ENCODE measurements around the gene IQSEC1. TPM values are rescaled to one million over a fixed set of nuclear protein-coding genes. Genes with fewer than 3 reads are reported as not detected.

IQSEC1 gene
- total RNA-seq, 1 experiment from 2014 or later: 13.0 TPM

DNA sequence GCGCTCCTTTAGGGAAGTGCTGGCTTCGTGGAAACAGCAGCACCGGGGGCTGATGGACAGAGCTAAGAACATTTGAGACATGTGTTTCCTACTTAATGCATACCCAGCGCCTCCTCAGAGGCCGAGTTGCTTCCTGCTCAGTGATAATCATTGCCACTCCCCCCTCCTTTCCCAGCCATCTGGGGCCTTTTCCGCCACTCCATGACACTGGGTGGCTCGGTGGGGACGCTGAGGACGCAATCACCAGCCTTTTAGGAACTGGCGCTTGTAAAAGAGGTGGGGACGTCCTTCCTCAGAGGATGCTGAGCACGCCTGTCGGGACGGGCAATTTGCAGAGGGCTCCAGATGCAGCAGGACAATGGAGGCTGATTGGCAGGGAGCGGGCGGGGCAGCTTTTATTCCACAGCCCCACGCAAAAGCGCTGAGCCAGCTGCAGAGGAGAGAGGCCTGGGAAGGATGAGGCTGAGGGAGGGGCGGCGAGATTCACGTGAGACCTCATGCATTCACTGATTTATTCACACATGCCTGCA, 22.2 kb upstream of the IQSEC1 start:
- no peak for DNase-seq (ENCODE audit: low spot score)
- Histone ChIP-seq H3K4me1 (ENCODE audit: insufficient read depth, low read length, poor library complexity, severe bottlenecking) (no peaks in the 10 kb centered on the region), H3K9me3 (ENCODE audit: low read depth, low read length, poor library complexity, severe bottlenecking) (no peaks in the 10 kb centered on the region), H3K27ac (ENCODE audit: low read depth, low read length, poor library complexity, severe bottlenecking) (no peak overlapping the region), H3K4me3 (ENCODE audit: low read depth, low read length, poor library complexity, severe bottlenecking) (no peak overlapping the region), H3K27me3 (replicated peaks; ENCODE audit: insufficient read depth, low read depth, low read length, poor library complexity) (no peaks in the 10 kb centered on the region), H3K36me3 (ENCODE audit: insufficient read depth, low read length, poor library complexity, severe bottlenecking) (no peaks in the 10 kb centered on the region)
- intact Hi-C loops (cut with micrococcal nuclease; ENCODE audit: unreplicated experiment): no loop called here
- TF ChIP-seq CTCF (conservative IDR thresholded peaks at IDR 0.05; ENCODE audit: low read depth, low read length) (no peak), EZH2 (IDR thresholded peaks at IDR 0.05; ENCODE audit: borderline replicate concordance, low read depth, low read length, poor library complexity, severe bottlenecking) (no peak)
- POLR2A ChIA-PET (ENCODE audit: low non-redundant PET): no interaction called here
- CTCF ChIA-PET: no interaction called here
- no TSS peak for BruUV-seq (replicated peaks)

DNA sequence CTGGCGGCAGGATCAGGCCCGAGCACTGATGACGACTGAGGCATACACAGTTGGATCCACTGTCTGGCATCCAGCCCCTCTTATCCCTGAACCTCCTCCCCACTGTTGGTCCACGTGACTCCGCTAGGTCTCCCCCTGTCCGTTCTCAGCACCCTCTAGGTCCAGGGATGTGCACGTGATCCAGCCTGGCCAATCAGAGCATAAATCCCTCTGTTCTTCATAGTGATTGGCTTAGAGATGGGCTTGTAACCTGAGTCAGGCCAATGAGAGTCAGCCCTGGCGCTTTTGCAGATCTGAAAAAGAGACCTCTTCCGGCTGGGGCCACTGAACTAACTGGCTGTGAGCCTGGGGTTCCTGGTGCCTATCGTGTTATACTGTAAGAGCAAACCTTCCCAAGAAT, 20.5 kb upstream of the IQSEC1 start:
- intact Hi-C loops (cut with micrococcal nuclease; ENCODE audit: unreplicated experiment): loop anchor here (2.0 kb wide), 2 partner anchors 359 to 555 kb away; no protein-coding TSS in a partner anchor
- no peak for TF ChIP-seq CTCF (conservative IDR thresholded peaks at IDR 0.05; ENCODE audit: low read depth, low read length)

GRCh38 chr3:13092621-13093617, 19.7 kb upstream of the IQSEC1 start:
- no peaks in the 10 kb centered on the region for H3K4me1 ChIP-seq (ENCODE audit: insufficient read depth, low read length, poor library complexity, severe bottlenecking)
- intact Hi-C loops (cut with micrococcal nuclease; ENCODE audit: unreplicated experiment): loop anchor here (1.0 to 2.0 kb wide), 3 partner anchors 360 to 556 kb away; no protein-coding TSS in a partner anchor
- ChIA-PET POLR2A (ENCODE audit: low non-redundant PET) (interaction anchor here (0.5 kb wide), 1 partner anchor 359 kb away, joined by 5 read pairs; no protein-coding TSS in a partner anchor), CTCF (interaction anchor here (1.0 to 1.8 kb wide), 5 partner anchors 11 to 403 kb away, joined by 3 to 23 read pairs (median 3); partner anchors contain the start of gene IQSEC1)
- no peaks in the 10 kb centered on the region for H3K27me3 ChIP-seq (replicated peaks; ENCODE audit: insufficient read depth, low read depth, low read length, poor library complexity)
- DNase-seq (ENCODE audit: low spot score): no peak
- no peaks in the 10 kb centered on the region for H3K9me3 ChIP-seq (ENCODE audit: low read depth, low read length, poor library complexity, severe bottlenecking)
- TF ChIP-seq EZH2 (IDR thresholded peaks at IDR 0.05; ENCODE audit: borderline replicate concordance, low read depth, low read length, poor library complexity, severe bottlenecking): no peak
- no peaks in the 10 kb centered on the region for H3K36me3 ChIP-seq (ENCODE audit: insufficient read depth, low read length, poor library complexity, severe bottlenecking)
- H3K4me3 ChIP-seq (ENCODE audit: low read depth, low read length, poor library complexity, severe bottlenecking): no peak overlapping the region
- no peak overlapping the region for H3K27ac ChIP-seq (ENCODE audit: low read depth, low read length, poor library complexity, severe bottlenecking)
- BruUV-seq (replicated peaks): no TSS peak

More for the DNA sequence above, 20.5 kb upstream of the IQSEC1 start:
- CTCF ChIA-PET: no interaction called here
- no peaks in the 10 kb centered on the region for H3K36me3 ChIP-seq (ENCODE audit: insufficient read depth, low read length, poor library complexity, severe bottlenecking)
- H3K9me3 ChIP-seq (ENCODE audit: low read depth, low read length, poor library complexity, severe bottlenecking): no peaks in the 10 kb centered on the region
- H3K27me3 ChIP-seq (replicated peaks; ENCODE audit: insufficient read depth, low read depth, low read length, poor library complexity): no peaks in the 10 kb centered on the region
- DNase-seq (ENCODE audit: low spot score): peak; percentile 22
- BruUV-seq (replicated peaks): no TSS peak
- POLR2A ChIA-PET (ENCODE audit: low non-redundant PET): interaction anchor here (0.5 kb wide), 1 partner anchor 358 kb away, joined by 5 read pairs; no protein-coding TSS in a partner anchor
- no peaks in the 10 kb centered on the region for H3K4me1 ChIP-seq (ENCODE audit: insufficient read depth, low read length, poor library complexity, severe bottlenecking)
- H3K27ac ChIP-seq (ENCODE audit: low read depth, low read length, poor library complexity, severe bottlenecking): no peak overlapping the region
- H3K4me3 ChIP-seq (ENCODE audit: low read depth, low read length, poor library complexity, severe bottlenecking): no peak overlapping the region

All from A673 (cell line).